B cell (primary cell): Measurements from ENCODE around the gene LCN12. TPM values are rescaled to one million over a fixed set of nuclear protein-coding genes. Genes with fewer than 3 reads are reported as not detected.

Experiments used
- ATAC-seq: fragments of 200-7000 bp; cut with Tn5 transposase; one replicate; pipeline ENCODE4 v1.10.0; 2021; ENCODE audit warnings: low read depth, mild to moderate bottlenecking, moderate number of reproducible peaks, moderate library complexity
- CTCF ChIA-PET: fragments of 350-600 bp; sonication (Branson Sonifier 250); formaldehyde crosslinking; loops from one replicate; lab custom pipeline; 2021; ENCODE audit warnings: antibody characterized with exemption, inconsistent platforms; lab: Charles Lee
- POLR2A ChIA-PET: fragments of 350-600 bp; sonication (Branson Sonifier 250); formaldehyde crosslinking; loops from one replicate; lab custom pipeline; 2021; ENCODE audit warnings: antibody characterized with exemption; lab: Charles Lee
- DNase-seq: peaks from one replicate; pipeline ENCODE4 v3.0.0; 2013
- H2AFZ ChIP-seq: 2 replicates; pipeline ENCODE4 v1.6.1; 2012; ENCODE audit warnings: mild to moderate bottlenecking, low read depth, low read length; ENCODE audit not compliant: insufficient read depth, poor library complexity, severe bottlenecking
- H3K27ac ChIP-seq, 2 donors: 1 replicate in 1 of 2; 2 replicates in 1 of 2; pipeline ENCODE4 v1.5.1; 2012 to 2013; ENCODE audit warnings: low read length in 2 of 2, mild to moderate bottlenecking in 2 of 2, moderate library complexity in 1 of 2
- H3K27me3 ChIP-seq, 4 experiments: fragments of 200-600 bp in 1 of 4; sonication (generic) in 1 of 4; replicated peaks in 1 of 4; 1 replicate in 2 of 4; 2 replicates in 2 of 4; pipeline versions ENCODE4 v1.6.1 to v1.7.0; 2013 to 2016; ENCODE audit warnings: low read length in 3 of 4, mild to moderate bottlenecking in 2 of 4, mixed read lengths in 1 of 4, moderate library complexity in 1 of 4; ENCODE audit not compliant: insufficient read depth in 4 of 4, control insufficient read depth in 3 of 4; ENCODE audit errors: control extremely low read depth in 1 of 4
- H3K36me3 ChIP-seq, 2 experiments: replicated peaks in 1 of 2; 1 replicate in 1 of 2; 2 replicates in 1 of 2; pipeline versions ENCODE4 v1.6.1 to v1.7.1; 2013; ENCODE audit warnings: low read length in 1 of 2; ENCODE audit not compliant: insufficient read depth in 2 of 2, control insufficient read depth in 1 of 2; ENCODE audit errors: control extremely low read depth in 1 of 2, extremely low read depth in 1 of 2
- H3K4me1 ChIP-seq, 2 donors: fragments of 200-600 bp in 1 of 2; sonication (generic) in 1 of 2; 1 replicate in 1 of 2; 2 replicates in 1 of 2; pipeline versions ENCODE4 v1.5.1 to v1.6.1; 2013 to 2017; ENCODE audit warnings: low read length in 2 of 2; ENCODE audit not compliant: control insufficient read depth in 2 of 2, insufficient read depth in 2 of 2
- H3K4me2 ChIP-seq: replicated peaks from 2 replicates; pipeline ENCODE3; 2012; ENCODE audit warnings: mild to moderate bottlenecking, low read depth, low read length; ENCODE audit not compliant: poor library complexity, severe bottlenecking
- H3K4me3 ChIP-seq, 5 experiments: fragments of 200-600 bp in 1 of 5; sonication (generic) in 1 of 5; 1 replicate in 3 of 5; 2 replicates in 2 of 5; pipeline versions ENCODE4 v1.5.1 to v1.7.0; 2011 to 2016; ENCODE audit warnings: low read length in 4 of 5, mild to moderate bottlenecking in 4 of 5, low read depth in 2 of 5, control low read depth in 1 of 5, moderate library complexity in 1 of 5; ENCODE audit not compliant: insufficient read depth in 1 of 5; ENCODE audit errors: control extremely low read depth in 1 of 5, extremely low read depth in 1 of 5
- H3K79me2 ChIP-seq: fragments of 200-600 bp; sonication (generic); one replicate; pipeline ENCODE4 v1.6.0; 2016; ENCODE audit warnings: low read length; ENCODE audit not compliant: control insufficient read depth, insufficient read depth
- H3K9ac ChIP-seq: fragments of 200-600 bp; sonication (generic); 2 replicates; pipeline ENCODE4 v1.6.1; 2017; ENCODE audit warnings: mild to moderate bottlenecking, low read length, moderate library complexity
- H3K9me3 ChIP-seq, 3 donors: one replicate each; pipeline versions ENCODE4 v1.6.1 to v1.7.1; 2013; ENCODE audit warnings: low read length in 2 of 3; ENCODE audit not compliant: control insufficient read depth in 2 of 3, insufficient read depth in 1 of 3; ENCODE audit errors: control extremely low read depth in 1 of 3
- H4K20me1 ChIP-seq: 2 replicates; pipeline ENCODE4 v1.6.0; 2012; ENCODE audit warnings: mild to moderate bottlenecking, low read length; ENCODE audit not compliant: insufficient read depth, control insufficient read depth, poor library complexity, severe bottlenecking
- H3K27ac Mint-ChIP-seq: one replicate; pipeline ENCODE4 v1.8.0; 2021; ENCODE audit warnings: mixed read lengths
- H3K27me3 Mint-ChIP-seq: one replicate; pipeline ENCODE4 v1.8.0; 2021; ENCODE audit warnings: mixed read lengths
- H3K4me1 Mint-ChIP-seq: one replicate; pipeline ENCODE4 v1.8.0; 2021; ENCODE audit warnings: mixed read lengths
- H3K4me3 Mint-ChIP-seq: one replicate; pipeline ENCODE4 v1.8.0; 2021; ENCODE audit warnings: mixed read lengths
- H3K9me3 Mint-ChIP-seq: one replicate; pipeline ENCODE4 v1.8.0; 2022; ENCODE audit warnings: mixed read lengths; ENCODE audit not compliant: insufficient read depth
- EZH2 ChIP-seq: IDR thresholded peaks from 2 replicates; pipeline ENCODE4 v1.6.1; 2012; ENCODE audit warnings: borderline replicate concordance, low read depth, mild to moderate bottlenecking, moderate library complexity, low read length; ENCODE audit not compliant: insufficient read depth, poor library complexity, severe bottlenecking
- WGBS: methylation state at CpG from one replicate; pipeline ENCODE4 v1.1.5; 2013; ENCODE audit warnings: missing lambda C conversion rate; ENCODE audit not compliant: insufficient coverage; 5-methylcytosine and 5-hydroxymethylcytosine counted together
- intact Hi-C: fragments of 100-400 bp; cut with micrococcal nuclease; formaldehyde crosslinking; loops from one replicate; pipeline ENCODE4 v1.10.0; 2022
- polyA plus RNA-seq: library from polyadenylated mRNA; depleted of rRNA; stranded (reverse); fragments of >200 nt; gene quantifications from 2 replicates; pipeline ENCODE4 v1.2.3, GENCODE V29; 2012
- total RNA-seq, 2 donors: library from RNA; stranded (reverse); fragments of 120-200 nt in 1 of 2; gene quantifications; 1 replicate in 1 of 2; 2 replicates in 1 of 2; pipeline versions ENCODE4 v1.2.3 to v1.2.4, GENCODE V29; 2013 to 2022
- TF ChIP-seq, protein P1 (sequence below): fragments of 200-600 bp; IDR thresholded peaks from one replicate; pipeline ENCODE4 v1.8.0; 2022; ENCODE audit warnings: antibody characterized with exemption, mild to moderate bottlenecking

Gene LCN12
- total and polyA plus RNA-seq, 2 donors (not counting 1 experiment from before 2014, with no cell fraction given), result 2.4 to 2.6 TPM

DNA sequence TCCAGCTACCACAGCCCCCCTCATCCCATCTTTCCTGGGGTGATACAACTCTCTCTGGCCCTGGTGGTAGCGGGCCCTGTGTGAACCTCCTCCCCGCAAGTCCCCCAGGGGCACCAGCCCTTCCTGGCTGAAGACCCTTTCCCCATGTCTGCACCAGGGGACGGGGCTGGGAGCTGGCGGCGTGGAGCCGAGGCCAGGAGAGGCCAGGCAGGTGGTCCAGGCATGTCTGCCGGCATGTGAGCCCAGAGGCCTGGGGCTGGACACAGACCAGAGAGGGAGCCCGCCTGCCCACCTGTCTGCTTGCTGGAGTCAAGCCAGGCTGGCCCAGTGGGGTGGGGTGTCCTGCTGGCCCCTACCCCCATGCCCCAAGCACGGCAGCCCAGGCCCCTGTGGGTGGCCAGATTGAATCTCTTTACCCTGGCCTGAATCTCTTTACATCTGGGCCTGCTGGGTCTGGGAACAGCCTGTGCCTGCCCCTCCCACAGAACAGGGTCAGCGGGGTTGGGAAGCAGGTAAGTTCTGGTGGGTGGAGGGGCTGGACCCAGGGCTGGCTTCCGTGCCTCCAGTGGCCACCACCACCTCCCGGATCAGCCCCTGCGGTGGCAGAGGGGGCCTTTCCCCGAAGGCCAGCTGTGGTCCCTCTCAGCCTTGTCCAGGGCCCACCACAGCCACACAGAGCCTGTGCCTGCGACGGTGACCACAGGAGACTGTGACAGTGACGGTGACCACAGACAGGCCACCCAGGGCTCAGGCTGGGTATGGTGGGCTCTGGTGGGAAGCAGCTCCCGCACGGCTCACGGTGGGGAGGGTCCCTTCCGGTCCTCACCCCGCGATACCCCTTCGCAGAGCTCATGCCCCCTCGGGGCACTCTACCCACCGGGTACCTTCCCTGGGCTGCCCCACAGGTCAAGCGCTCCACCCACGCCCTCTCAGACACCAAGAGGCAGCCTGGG, 7.1 kb downstream of the LCN12 start:
- Histone ChIP-seq H3K9ac (no peak overlapping the region), H3K4me1 (no peaks in the 10 kb centered on the region), H3K27me3 (peaks cover 0 to 6% (median under 1%) of the 10 kb centered on the region in 4 experiments), H2AFZ (no peak overlapping the region), H3K79me2 (no peaks in the 10 kb centered on the region), H3K36me3 (no peaks in the 10 kb centered on the region), H4K20me1 (no peaks in the 10 kb centered on the region), H3K4me3 (no peak overlapping the region), H3K9me3 (peaks cover 0 to 2% (median 0%) of the 10 kb centered on the region in 3 donors), H3K4me2 (no peak overlapping the region), H3K27ac (no peak overlapping the region)
- intact Hi-C loops, result no loop called here
- WGBS, result 93% methylated on average over 25 of the region's 28 CpGs
- Mint-ChIP-seq H3K9me3 (no peaks in the 10 kb centered on the region), H3K4me3 (no peak overlapping the region), H3K27me3 (no peaks in the 10 kb centered on the region), H3K4me1 (no peaks in the 10 kb centered on the region), H3K27ac (no peak overlapping the region)
- POLR2A ChIA-PET, result no interaction called here
- DNase-seq, result no peak
- TF ChIP-seq EZH2, result no peak
- TF ChIP-seq, protein P1, sequence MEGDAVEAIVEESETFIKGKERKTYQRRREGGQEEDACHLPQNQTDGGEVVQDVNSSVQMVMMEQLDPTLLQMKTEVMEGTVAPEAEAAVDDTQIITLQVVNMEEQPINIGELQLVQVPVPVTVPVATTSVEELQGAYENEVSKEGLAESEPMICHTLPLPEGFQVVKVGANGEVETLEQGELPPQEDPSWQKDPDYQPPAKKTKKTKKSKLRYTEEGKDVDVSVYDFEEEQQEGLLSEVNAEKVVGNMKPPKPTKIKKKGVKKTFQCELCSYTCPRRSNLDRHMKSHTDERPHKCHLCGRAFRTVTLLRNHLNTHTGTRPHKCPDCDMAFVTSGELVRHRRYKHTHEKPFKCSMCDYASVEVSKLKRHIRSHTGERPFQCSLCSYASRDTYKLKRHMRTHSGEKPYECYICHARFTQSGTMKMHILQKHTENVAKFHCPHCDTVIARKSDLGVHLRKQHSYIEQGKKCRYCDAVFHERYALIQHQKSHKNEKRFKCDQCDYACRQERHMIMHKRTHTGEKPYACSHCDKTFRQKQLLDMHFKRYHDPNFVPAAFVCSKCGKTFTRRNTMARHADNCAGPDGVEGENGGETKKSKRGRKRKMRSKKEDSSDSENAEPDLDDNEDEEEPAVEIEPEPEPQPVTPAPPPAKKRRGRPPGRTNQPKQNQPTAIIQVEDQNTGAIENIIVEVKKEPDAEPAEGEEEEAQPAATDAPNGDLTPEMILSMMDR, result no peak
- no peak for ATAC-seq
- CTCF ChIA-PET, result no interaction called here
